SK-N-SH (cell line): ENCODE results near the gene PRKAB1. TPM values are rescaled to one million over a fixed set of nuclear protein-coding genes. Genes with fewer than 3 reads are reported as not detected.

Experiments used
- CTCF ChIA-PET: fragments of 300-600, 350-600 bp; formaldehyde crosslinking; extraction: SDS; loops from one replicate; lab custom pipeline; 2021; lab: Yijun Ruan, JAX
- POLR2A ChIA-PET: fragments of 350-600 bp; sonication (Branson Sonifier 250); formaldehyde crosslinking; extraction: SDS; loops from one replicate; lab custom pipeline; 2020; ENCODE audit warnings: antibody characterized with exemption, inconsistent platforms; lab: Yijun Ruan, JAX
- DNase-seq: peaks from one replicate; pipeline ENCODE4 v3.0.0; 2012
- H2AFZ ChIP-seq: fragments of 200-600 bp; sonication (generic); 2 replicates; pipeline ENCODE4 v1.8.1; 2016; ENCODE audit warnings: antibody characterized with exemption, mild to moderate bottlenecking, low read depth
- H3F3A ChIP-seq: fragments of 200-600 bp; sonication (generic); replicated peaks from 2 replicates; pipeline ENCODE3; 2016; ENCODE audit warnings: antibody characterized with exemption, mild to moderate bottlenecking; ENCODE audit not compliant: insufficient read depth
- H3K27ac ChIP-seq, 2 experiments: fragments of 200-500 bp in 1 of 2; fragments of 200-600 bp in 1 of 2; sonication (Bioruptor generic) in 1 of 2; sonication (generic), shearing (Covaris generic) in 1 of 2; 2 replicates each; pipeline versions ENCODE4 v1.5.1 to v1.6.1; 2014 to 2016; ENCODE audit warnings: low read depth in 2 of 2, inconsistent platforms in 1 of 2, low read length in 1 of 2, mild to moderate bottlenecking in 1 of 2, mixed read lengths in 1 of 2
- H3K27me3 ChIP-seq: fragments of 200-600 bp; sonication (generic), shearing (Covaris generic); 2 replicates; pipeline ENCODE4 v1.6.1; 2016; ENCODE audit warnings: mixed run types; ENCODE audit not compliant: insufficient read depth
- H3K36me3 ChIP-seq, 2 experiments: fragments of 200-500 bp in 1 of 2; fragments of 200-600 bp in 1 of 2; sonication (Bioruptor generic) in 1 of 2; sonication (generic) in 1 of 2; replicated peaks in 1 of 2; 2 replicates each; pipeline versions ENCODE3 to v1.5.1; 2014 to 2016; ENCODE audit warnings: low read length in 1 of 2, mild to moderate bottlenecking in 1 of 2; ENCODE audit not compliant: insufficient read depth in 2 of 2, control insufficient read depth in 1 of 2
- H3K4me1 ChIP-seq, 2 experiments: fragments of 200-500 bp in 1 of 2; fragments of 200-600 bp in 1 of 2; sonication (Bioruptor generic) in 1 of 2; sonication (generic), shearing (Covaris generic) in 1 of 2; 2 replicates each; pipeline versions ENCODE4 v1.5.1 to v1.6.1; 2014 to 2016; ENCODE audit warnings: low read depth in 1 of 2, low read length in 1 of 2, mixed run types in 1 of 2; ENCODE audit not compliant: insufficient read depth in 2 of 2, control insufficient read depth in 1 of 2
- H3K4me2 ChIP-seq: fragments of 200-600 bp; sonication (generic), shearing (Covaris generic); 2 replicates; pipeline ENCODE4 v1.6.1; 2017; ENCODE audit warnings: mixed run types
- H3K4me3 ChIP-seq, 2 experiments: fragments of 200-500 bp in 1 of 2; fragments of 200-600 bp in 1 of 2; sonication (Bioruptor generic) in 1 of 2; sonication (generic), shearing (Covaris generic) in 1 of 2; 2 replicates each; pipeline versions ENCODE4 v1.5.1 to v1.8.1; 2014 to 2016; ENCODE audit warnings: low read depth in 2 of 2, inconsistent platforms in 1 of 2, low read length in 1 of 2, mild to moderate bottlenecking in 1 of 2, mixed read lengths in 1 of 2, moderate library complexity in 1 of 2
- H3K79me2 ChIP-seq: fragments of 200-600 bp; sonication (generic); 2 replicates; pipeline ENCODE4 v1.8.1; 2017; ENCODE audit warnings: mild to moderate bottlenecking; ENCODE audit not compliant: insufficient read depth
- H3K9ac ChIP-seq: fragments of 200-600 bp; sonication (generic); 2 replicates; pipeline ENCODE4 v1.6.1; 2017; ENCODE audit warnings: mixed run types
- H3K9me2 ChIP-seq: fragments of 200-600 bp; sonication (generic); 2 replicates; pipeline ENCODE4 v1.6.1; 2017; ENCODE audit warnings: mixed run types
- H3K9me3 ChIP-seq: fragments of 200-600 bp; sonication (generic); 2 replicates; pipeline ENCODE4 v1.6.1; 2017; ENCODE audit warnings: mixed run types, mild to moderate bottlenecking, moderate library complexity
- H4K20me1 ChIP-seq: fragments of 200-600 bp; sonication (generic); 2 replicates; pipeline ENCODE4 v1.6.1; 2017; ENCODE audit warnings: mild to moderate bottlenecking, mixed run types; ENCODE audit not compliant: insufficient read depth
- CHD2 ChIP-seq: fragments of 150-350 bp; IDR thresholded peaks from 2 replicates; pipeline ENCODE4 v1.6.1; 2018; ENCODE audit warnings: low read length; ENCODE audit not compliant: partially characterized antibody
- ELF1 ChIP-seq: IDR thresholded peaks from 2 replicates; pipeline ENCODE4 v1.4.0; 2012
- EP300 ChIP-seq, 2 experiments: IDR thresholded peaks; 2 replicates each; pipeline versions ENCODE4 v1.4.0 to v1.6.1; 2012; ENCODE audit warnings: borderline replicate concordance in 1 of 2, low read depth in 1 of 2, low read length in 1 of 2
- FOSL2 ChIP-seq: IDR thresholded peaks from 2 replicates; pipeline ENCODE4 v1.4.0; 2012; ENCODE audit warnings: low read depth, mild to moderate bottlenecking, moderate library complexity, borderline replicate concordance
- FOXJ3 ChIP-seq: sonication (generic); formaldehyde crosslinking; IDR thresholded peaks from 2 replicates; pipeline ENCODE4 v1.5.1; 2020; ENCODE audit warnings: mild to moderate bottlenecking, missing genetic modification reagents
- GABPA ChIP-seq: IDR thresholded peaks from 2 replicates; pipeline ENCODE4 v1.4.0; 2012; ENCODE audit warnings: low read depth, mild to moderate bottlenecking
- IRF3 ChIP-seq: fragments of 150-350 bp; IDR thresholded peaks from 2 replicates; pipeline ENCODE4 v1.6.1; 2016; ENCODE audit warnings: mild to moderate bottlenecking, low read depth, low read length
- JUND ChIP-seq: IDR thresholded peaks from 2 replicates; pipeline ENCODE4 v1.4.0; 2012
- MXI1 ChIP-seq: IDR thresholded peaks from 2 replicates; pipeline ENCODE4 v1.6.1; 2012; ENCODE audit warnings: mild to moderate bottlenecking, low read depth, low read length, improper control_type of control experiment
- NFIC ChIP-seq: IDR thresholded peaks from 2 replicates; pipeline ENCODE4 v1.4.0; 2012; ENCODE audit warnings: borderline replicate concordance
- POLR2AphosphoS5 ChIP-seq: IDR thresholded peaks from 2 replicates; pipeline ENCODE4 v1.6.1; 2012; ENCODE audit warnings: low read depth, low read length
- RAD21 ChIP-seq: IDR thresholded peaks from 2 replicates; pipeline ENCODE4 v1.6.1; 2012; ENCODE audit warnings: mild to moderate bottlenecking, low read length
- RCOR1 ChIP-seq: fragments of 150-350 bp; IDR thresholded peaks from 2 replicates; pipeline ENCODE4 v1.6.1; 2017; ENCODE audit warnings: antibody characterized with exemption, low read length
- RFX5 ChIP-seq: IDR thresholded peaks from 2 replicates; pipeline ENCODE4 v1.6.1; 2012; ENCODE audit warnings: mild to moderate bottlenecking, improper control_type of control experiment, low read length
- RXRA ChIP-seq: IDR thresholded peaks from 2 replicates; pipeline ENCODE4 v1.4.0; 2012; ENCODE audit warnings: low read depth, mild to moderate bottlenecking, borderline replicate concordance
- SIN3A ChIP-seq: IDR thresholded peaks from 2 replicates; pipeline ENCODE4 v1.6.1; 2012; ENCODE audit warnings: low read depth, mild to moderate bottlenecking, low read length, moderate library complexity, borderline replicate concordance
- TCF12 ChIP-seq: IDR thresholded peaks from 2 replicates; pipeline ENCODE4 v1.4.0; 2012
- WGBS: methylation state at CpG from one replicate; pipeline ENCODE4 v1.1.6; 2017; ENCODE audit warnings: low lambda C conversion rate; 5-methylcytosine and 5-hydroxymethylcytosine counted together
- polyA plus RNA-seq, 3 experiments: library from polyadenylated mRNA; depleted of rRNA; stranded (reverse); fragments of >200 nt; gene quantifications; 2 replicates each; pipeline ENCODE4 v1.2.3, GENCODE V29; 2012

Gene PRKAB1
- polyA plus RNA-seq, 1 of the 3 experiments (the other 2 are of a cell fraction): 28.9 TPM

DNA sequence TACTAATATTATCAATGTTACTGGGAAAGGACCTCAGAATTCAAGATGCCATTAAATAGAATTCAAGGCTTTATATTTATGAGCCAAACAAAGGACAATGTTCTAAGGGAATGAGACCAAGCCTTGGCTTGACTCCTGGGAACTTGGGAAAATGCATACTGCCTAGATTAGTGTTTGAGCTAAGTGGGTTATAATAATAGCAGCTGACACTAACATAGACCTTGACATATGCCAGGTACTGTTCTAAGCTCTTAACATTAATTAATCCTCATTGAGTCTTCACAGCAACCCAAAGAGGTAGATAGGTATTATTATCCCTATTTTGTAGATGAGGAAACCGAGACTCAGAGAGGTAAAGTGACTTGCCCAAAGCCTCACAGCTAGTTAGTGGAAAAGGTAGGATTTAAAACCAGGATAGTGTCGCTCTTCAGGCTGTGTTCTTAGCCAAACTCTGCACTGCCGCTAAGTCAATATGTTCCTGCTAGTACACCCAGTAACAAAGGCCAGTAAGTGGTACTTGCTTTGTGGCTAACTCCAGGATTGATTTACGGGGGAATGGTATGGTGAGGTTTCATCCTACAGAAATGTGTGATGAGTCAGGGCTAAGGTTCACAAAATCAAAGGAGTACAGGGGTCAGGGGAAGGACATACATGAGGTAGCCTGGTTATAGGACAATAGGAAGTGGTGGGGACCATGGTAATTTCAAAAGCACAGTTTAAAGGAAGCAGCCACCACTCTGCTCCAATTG, 35.8 kb upstream of the PRKAB1 start:
- no peaks in the 10 kb centered on the region for H4K20me1 ChIP-seq
- H3K9me2 ChIP-seq: no peaks in the 10 kb centered on the region
- H3K9me3 ChIP-seq: no peaks in the 10 kb centered on the region
- no peak overlapping the region for H3K4me3 ChIP-seq
- H3K27me3 ChIP-seq: no peaks in the 10 kb centered on the region
- no peaks in the 10 kb centered on the region for H3K36me3 ChIP-seq
- peak; percentile 27; the same call in 1 of the 2 replicates for TF ChIP-seq JUND
- TF ChIP-seq GABPA: no peak
- no peak for TF ChIP-seq FOXJ3
- no peak for TF ChIP-seq IRF3
- TF ChIP-seq POLR2AphosphoS5: no peak
- TF ChIP-seq FOSL2: 0 out of 2 replicates have a peak, but pooled peaks have one; percentile 10
- peak; percentile 67; the same call in 1 of the 2 replicates for TF ChIP-seq RXRA
- 0 out of 2 replicates have a peak, but pooled peaks have one; percentile 6 for TF ChIP-seq TCF12
- no peak for TF ChIP-seq ELF1
- no peak for TF ChIP-seq SIN3A
- no peak for TF ChIP-seq RCOR1
- TF ChIP-seq MXI1: no peak
- H3K79me2 ChIP-seq: no peaks in the 10 kb centered on the region
- H3K27ac ChIP-seq: no peak overlapping the region
- H3K4me2 ChIP-seq: no peak overlapping the region
- H3K4me1 ChIP-seq: no peaks in the 10 kb centered on the region
- no peaks in the 10 kb centered on the region for H3F3A ChIP-seq
- DNase-seq: no peak
- H3K9ac ChIP-seq: no peak overlapping the region
- 48% methylated on average over 4 of the region's 4 CpGs for WGBS
- H2AFZ ChIP-seq: no peak overlapping the region
- CTCF ChIA-PET: interaction anchor here (4.0 kb wide), 1 partner anchor 16 kb away, joined by 18 read pairs; no protein-coding TSS in a partner anchor
- POLR2A ChIA-PET: no interaction called here

DNA sequence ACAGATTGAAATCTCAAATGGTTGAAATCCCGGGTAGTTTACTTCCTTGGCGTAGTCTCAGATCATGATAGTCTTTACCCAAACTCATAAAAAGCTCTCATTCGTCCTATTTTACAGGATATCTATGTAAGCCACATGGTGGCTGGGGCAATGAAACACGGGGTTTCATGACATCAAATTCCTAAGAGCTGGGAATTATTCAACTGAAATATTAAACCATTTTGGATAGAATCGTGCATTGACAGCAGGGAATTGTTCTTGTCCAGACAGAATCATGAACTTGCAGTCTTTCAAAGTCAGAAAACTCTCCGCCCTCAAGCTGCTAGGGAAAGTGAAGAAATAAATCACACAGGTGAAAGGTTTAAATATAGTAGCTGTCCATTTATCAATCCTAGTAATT, 33.2 kb upstream of the PRKAB1 start:
- Histone ChIP-seq H3K27ac (no peak overlapping the region), H3K9ac (no peak overlapping the region), H3K4me1 (no peaks in the 10 kb centered on the region), H3K4me3 (no peak overlapping the region), H3K4me2 (no peak overlapping the region), H3F3A (no peaks in the 10 kb centered on the region), H3K27me3 (no peaks in the 10 kb centered on the region), H3K36me3 (no peaks in the 10 kb centered on the region), H3K9me3 (no peaks in the 10 kb centered on the region), H2AFZ (no peak overlapping the region), H4K20me1 (no peaks in the 10 kb centered on the region), H3K79me2 (no peaks in the 10 kb centered on the region), H3K9me2 (no peaks in the 10 kb centered on the region)
- 42% methylated on average over 6 of the region's 6 CpGs for WGBS
- ChIA-PET CTCF (interaction anchor here (2.3 to 4.0 kb wide), 2 partner anchors 9 to 14 kb away, joined by 6 to 18 read pairs; no protein-coding TSS in a partner anchor), POLR2A (interaction anchor here (0.6 kb wide), 1 partner anchor 158 kb away, joined by 4 read pairs; no protein-coding TSS in a partner anchor)
- DNase-seq: no peak
- TF ChIP-seq CHD2 (no peak), EP300 (IDR thresholded peaks at IDR 0.05; ENCODE audit: borderline replicate concordance in 1 of 2, low read depth in 1 of 2, low read length in 1 of 2) (no peak), MXI1 (no peak), NFIC (no peak), ELF1 (no peak), RFX5 (no peak), RAD21 (no peak)
